GM18858 (cell line): Measurements from ENCODE around the gene ADGRD1.

Experiments
- ATAC-seq: cut with Tn5 transposase; IDR thresholded peaks from one replicate; pipeline ENCODE4 v1.9.1; 2021; ENCODE audit not compliant: unreplicated experiment

Gene ADGRD1

GRCh38 chr12:131187602-131188001 is 233.9 kb downstream of the ADGRD1 start:
- ATAC-seq = no peak

DNA sequence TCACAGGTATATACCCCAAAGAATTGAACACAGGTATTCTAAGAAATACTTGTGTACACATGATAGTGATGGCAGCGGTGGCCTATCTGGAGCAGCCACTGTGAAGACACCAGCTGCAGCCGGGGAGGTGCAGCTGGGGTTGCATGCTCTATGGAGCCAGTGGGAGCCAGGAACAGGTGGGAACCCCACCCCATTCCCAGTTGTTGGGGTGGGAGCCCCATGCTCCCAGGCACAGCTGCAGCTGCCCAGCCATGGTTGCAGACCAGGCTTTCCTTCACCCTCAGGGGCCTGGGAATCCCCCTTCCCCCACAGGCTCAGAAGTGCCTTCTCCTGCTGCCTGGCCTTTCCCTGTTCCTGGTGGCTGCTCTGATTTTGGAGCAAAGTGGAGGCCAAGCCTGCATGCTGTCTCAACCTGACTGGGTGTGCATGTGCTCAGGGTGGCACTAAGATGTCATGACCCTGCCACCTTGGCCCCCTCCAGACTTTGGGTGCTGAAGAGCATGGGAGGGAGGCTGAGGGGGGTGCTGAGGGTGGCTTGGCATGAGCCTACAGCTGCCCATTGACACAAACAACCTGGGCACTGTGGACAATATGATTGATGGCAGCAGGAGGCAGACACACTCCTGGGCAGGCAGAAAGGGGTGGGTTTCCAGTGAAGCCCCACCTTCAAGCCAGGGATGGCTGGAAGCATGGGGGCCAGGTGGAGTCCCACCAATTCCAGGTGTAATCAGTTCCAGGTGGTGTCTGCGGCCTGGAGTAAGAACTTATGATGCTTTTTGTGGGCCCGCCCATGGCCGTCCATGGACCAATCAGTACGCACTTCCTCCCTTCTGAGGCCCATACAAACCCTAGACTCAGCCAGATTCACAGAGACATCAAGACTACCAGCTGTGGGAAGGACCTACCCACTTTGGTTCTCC is 234.7 kb downstream of the ADGRD1 start:
- no peak for ATAC-seq

DNA sequence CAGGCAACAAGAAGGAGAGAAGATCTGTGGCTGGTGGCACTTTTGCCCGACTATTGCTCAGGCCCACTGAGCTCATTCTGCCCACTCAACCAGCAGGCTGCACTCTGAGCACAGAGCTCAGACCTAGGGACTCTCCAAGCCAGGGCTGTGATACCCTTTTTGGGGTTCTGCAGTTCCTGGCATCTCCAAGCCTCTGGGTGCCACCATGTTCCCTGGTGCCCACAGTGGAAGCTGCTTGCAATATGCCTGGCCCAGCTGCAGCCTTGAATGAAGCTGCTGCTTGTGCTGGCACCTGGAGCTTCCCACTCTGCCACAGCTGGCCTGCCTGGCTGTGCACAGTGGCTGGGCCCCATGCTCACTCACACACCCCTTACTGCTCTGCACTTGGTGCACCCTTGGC is 236.1 kb downstream of the ADGRD1 start:
- no peak for ATAC-seq

GRCh38 chr12:131190965-131191364 is 237.3 kb downstream of the ADGRD1 start:
- ATAC-seq = no peak
